Gastrocnemius medialis (tissue), 4 donors: ENCODE data around the gene ABCB10. TPM values are rescaled to one million over a fixed set of nuclear protein-coding genes. Genes with fewer than 3 reads are reported as not detected.

Experiments used
- ATAC-seq, 2 donors: fragments of 150-250 bp; one replicate each; pipeline ENCODE4 v1.9.1; 2016
- DNase-seq, 2 donors: peaks; one replicate each; pipeline ENCODE4 v3.0.0-alpha.2; 2019
- H3K27ac ChIP-seq, 4 donors: fragments of 200-600 bp; sonication (generic); 1 replicate in 1 of 4; 2 replicates in 3 of 4; pipeline ENCODE4 v1.5.1; 2016 to 2018; ENCODE audit warnings: mild to moderate bottlenecking in 2 of 4, moderate library complexity in 1 of 4
- H3K27me3 ChIP-seq, 3 donors: fragments of 200-600 bp; sonication (generic) in 2 of 3; 1 replicate in 1 of 3; 2 replicates in 2 of 3; pipeline versions ENCODE4 v1.5.1 to v1.6.0; 2016 to 2019; ENCODE audit warnings: mild to moderate bottlenecking in 1 of 3, moderate library complexity in 1 of 3
- H3K36me3 ChIP-seq, 2 donors: fragments of 200-600 bp; sonication (generic) in 1 of 2; one replicate each; pipeline ENCODE4 v1.5.1; 2017 to 2018
- H3K4me1 ChIP-seq, 2 donors: fragments of 200-600 bp; sonication (generic) in 1 of 2; one replicate each; pipeline ENCODE4 v1.5.1; 2016 to 2017; ENCODE audit warnings: mild to moderate bottlenecking in 2 of 2
- H3K4me3 ChIP-seq, 4 donors: fragments of 200-600 bp; sonication (generic) in 3 of 4; 1 replicate in 1 of 4; 2 replicates in 3 of 4; pipeline ENCODE4 v1.5.1; 2016 to 2019; ENCODE audit warnings: mild to moderate bottlenecking in 2 of 4
- H3K9me3 ChIP-seq, 3 donors: fragments of 200-600 bp; sonication (generic) in 2 of 3; 1 replicate in 1 of 3; 2 replicates in 2 of 3; pipeline ENCODE4 v1.5.1; 2016 to 2019
- CTCF ChIP-seq, 5 experiments: fragments of 450-650 bp in 3 of 5; fragments of 200-600 bp in 2 of 5; sonication (generic) in 2 of 5; IDR thresholded peaks in 4 of 5; conservative IDR thresholded peaks in 1 of 5; 1 replicate in 4 of 5; 2 replicates in 1 of 5; pipeline ENCODE4 v1.5.1; 2016 to 2019; ENCODE audit warnings: antibody characterized with exemption in 5 of 5, mild to moderate bottlenecking in 3 of 5, moderate library complexity in 3 of 5
- POLR2A ChIP-seq, 2 donors: fragments of 450-650 bp; IDR thresholded peaks; one replicate each; pipeline ENCODE4 v1.6.1; 2017; ENCODE audit warnings: antibody characterized with exemption in 2 of 2, mild to moderate bottlenecking in 2 of 2, moderate library complexity in 2 of 2
- in situ Hi-C, 4 donors: fragments of 200-750 bp; cut with MboI; loops; one replicate each; pipeline versions ENCODE4 v1.15.0 to v1.8.0; 2017; ENCODE audit warnings: low sequenced_read_pairs in 4 of 4
- intact Hi-C: fragments of 100-400 bp; cut with DNase I; formaldehyde crosslinking; loops from one replicate; pipeline ENCODE4 v1.15.1; 2023; ENCODE audit warnings: low total_unique reads
- total RNA-seq, 4 donors: library from RNA; depleted of rRNA; stranded (reverse); fragments of >200 nt; gene quantifications; one replicate each; pipeline versions ENCODE4 v1.1.0 to v1.2.3, GENCODE V29; 2016

ABCB10 gene
- total RNA-seq, 4 donors from 2014 or later = 14.5 to 29.9 (median 19.3) TPM

DNA sequence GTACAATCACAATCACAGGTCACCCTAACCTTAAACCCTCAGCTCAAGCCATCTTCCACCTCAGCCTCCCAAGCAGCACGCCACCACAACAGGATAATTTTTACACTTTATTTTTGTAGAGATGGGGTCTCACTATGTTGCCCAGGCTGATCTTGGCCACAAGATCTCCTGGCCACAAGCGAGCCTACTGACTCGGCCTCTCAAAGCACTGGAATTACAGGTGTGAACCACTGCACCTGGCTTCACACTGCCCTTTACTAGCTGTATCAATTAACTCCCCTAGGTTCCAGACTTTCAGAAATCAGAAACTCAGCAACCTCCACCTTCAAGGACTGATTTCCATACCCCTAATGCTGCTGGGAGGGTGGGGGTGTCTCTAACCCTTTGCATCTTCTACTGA lies 87.3 kb downstream of the ABCB10 start:
- in situ Hi-C loops = no loop called here
- Histone ChIP-seq H3K27me3 (no peaks in the 10 kb centered on the region), H3K9me3 (no peaks in the 10 kb centered on the region), H3K4me1 (no peaks in the 10 kb centered on the region), H3K36me3 (peaks cover 0 to 50% of the 10 kb centered on the region in 2 donors), H3K27ac (no peak overlapping the region), H3K4me3 (no peak overlapping the region)
- DNase-seq (no peak), ATAC-seq (no peak)
- TF ChIP-seq CTCF (IDR thresholded peaks at IDR 0.05 in 4 of 5, conservative IDR thresholded peaks at IDR 0.05 in 1 of 5) = no peak
- no peak for TF ChIP-seq POLR2A (IDR thresholded peaks at IDR 0.05)
- intact Hi-C loops = no loop called here

DNA sequence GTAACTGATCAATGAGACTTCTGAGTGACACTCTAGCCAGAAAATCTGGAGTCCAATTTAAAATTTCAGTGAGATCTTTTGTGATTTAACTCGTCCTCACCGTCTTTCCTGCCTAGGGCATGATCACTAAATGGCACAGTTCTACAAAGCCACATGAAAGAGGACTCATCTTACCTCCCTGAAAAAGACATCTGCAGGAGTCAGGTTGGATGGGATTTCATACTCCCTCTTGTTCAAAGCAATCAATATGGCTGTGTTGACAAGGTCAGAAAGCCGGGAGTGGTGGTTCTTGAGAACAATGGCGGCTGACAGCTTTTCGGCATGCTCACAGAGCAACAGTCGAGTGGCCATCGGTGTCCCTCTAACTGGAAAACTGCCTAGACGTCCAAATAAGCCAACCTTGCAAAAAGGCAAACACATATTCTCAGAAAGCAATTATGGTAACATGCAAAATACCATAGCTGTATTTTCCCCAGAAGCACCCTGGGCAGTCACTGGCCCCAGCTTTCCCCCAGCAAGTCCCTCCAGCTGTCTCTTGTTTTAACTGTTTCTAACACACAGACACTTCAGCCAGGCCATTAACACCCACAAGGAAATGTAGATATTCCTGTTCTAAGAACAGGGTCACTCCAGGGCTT lies 88.0 kb downstream of the ABCB10 start:
- no peaks in the 10 kb centered on the region for H3K27me3 ChIP-seq
- no peak overlapping the region for H3K4me3 ChIP-seq
- no peak for DNase-seq
- intact Hi-C loops (no loop called here), in situ Hi-C loops (no loop called here)
- no peaks in the 10 kb centered on the region for H3K4me1 ChIP-seq
- TF ChIP-seq CTCF (IDR thresholded peaks at IDR 0.05 in 4 of 5, conservative IDR thresholded peaks at IDR 0.05 in 1 of 5) = no peak
- no peak for TF ChIP-seq POLR2A (IDR thresholded peaks at IDR 0.05)
- no peaks in the 10 kb centered on the region for H3K9me3 ChIP-seq
- peaks cover 0 to 47% of the 10 kb centered on the region in 2 donors for H3K36me3 ChIP-seq
- no peak overlapping the region for H3K27ac ChIP-seq
- peak; percentile 56 to 58 for ATAC-seq

GRCh38 chr1:229466887-229467286 lies 91.6 kb downstream of the ABCB10 start:
- intact Hi-C loops (no loop called here), in situ Hi-C loops (no loop called here)
- no peak for ATAC-seq
- no peak for DNase-seq
- no peak for TF ChIP-seq POLR2A (IDR thresholded peaks at IDR 0.05)
- no peak for TF ChIP-seq CTCF (IDR thresholded peaks at IDR 0.05 in 4 of 5, conservative IDR thresholded peaks at IDR 0.05 in 1 of 5)
- Histone ChIP-seq H3K27me3 (no peaks in the 10 kb centered on the region), H3K4me1 (no peaks in the 10 kb centered on the region), H3K9me3 (no peaks in the 10 kb centered on the region), H3K36me3 (peaks cover 0 to 55% of the 10 kb centered on the region in 2 donors), H3K27ac (no peak overlapping the region), H3K4me3 (no peak overlapping the region)

Other genes with a start within 250 kb of the ABCB10 start
- 1 to 10 TPM in 1 of 4 donors, under 1 TPM in 3; 0.44 to 1.1 (median 0.81) TPM for gene CCSAP, start 215.7 kb downstream of the ABCB10 start, total RNA-seq
- gene ACTA1, start 124.6 kb downstream of the ABCB10 start, total RNA-seq = over 10,000 TPM in 3 of 4 donors, 1,000 to 10,000 TPM in 1; 2,912 to 35,934 (median 16,282) TPM
- gene NUP133, start 50.4 kb downstream of the ABCB10 start, total RNA-seq = 10 to 100 TPM; 18.4 to 30.8 (median 23.7) TPM
- 10 to 100 TPM; 14.5 to 37.4 (median 24.3) TPM for gene TAF5L, start 67.4 kb upstream of the ABCB10 start, total RNA-seq
- gene URB2, start 67.5 kb upstream of the ABCB10 start, total RNA-seq = 10 to 100 TPM in 3 of 4 donors, 1 to 10 TPM in 1; 9.9 to 20.6 (median 13.4) TPM